ENCODE results near the gene LIMA1. TPM values are rescaled to one million over a fixed set of nuclear protein-coding genes. Genes with fewer than 3 reads are reported as not detected.

The LIMA1 gene
- total RNA-seq, 2 experiments from 2014 or later, result 6.2 to 20.4 TPM

GRCh38 chr12:50271724-50272247 lies 11.5 kb downstream of the LIMA1 start:
- Histone ChIP-seq H3K4me3 (ENCODE audit: low read depth, low read length, poor library complexity, severe bottlenecking) (no peak overlapping the region), H3K36me3 (ENCODE audit: insufficient read depth, low read length) (no peaks in the 10 kb centered on the region), H3K27ac (ENCODE audit: low read depth, low read length, poor library complexity, severe bottlenecking) (no peak overlapping the region), H3K4me1 (ENCODE audit: insufficient read depth, low read length, poor library complexity, severe bottlenecking) (no peaks in the 10 kb centered on the region), H3K9me3 (ENCODE audit: low read length) (no peaks in the 10 kb centered on the region), H3K4me2 (ENCODE audit: low read length) (no peak overlapping the region), H3K9me2 (ENCODE audit: insufficient read depth, low read length) (no peaks in the 10 kb centered on the region), H3K79me2 (ENCODE audit: insufficient read depth, low read depth, low read length) (no peaks in the 10 kb centered on the region), H2AFZ (ENCODE audit: low read length) (0 out of 2 replicates have a peak overlapping the region, but pooled peaks have one; percentile 4), H4K20me1 (ENCODE audit: insufficient read depth, low read length) (no peaks in the 10 kb centered on the region)
- intact Hi-C loops (cut with micrococcal nuclease; ENCODE audit: unreplicated experiment), result no loop called here
- CTCF ChIA-PET (ENCODE audit: unreplicated experiment), result no interaction called here
- no peak for DNase-seq (ENCODE audit: low spot score)
- TF ChIP-seq, protein P1, sequence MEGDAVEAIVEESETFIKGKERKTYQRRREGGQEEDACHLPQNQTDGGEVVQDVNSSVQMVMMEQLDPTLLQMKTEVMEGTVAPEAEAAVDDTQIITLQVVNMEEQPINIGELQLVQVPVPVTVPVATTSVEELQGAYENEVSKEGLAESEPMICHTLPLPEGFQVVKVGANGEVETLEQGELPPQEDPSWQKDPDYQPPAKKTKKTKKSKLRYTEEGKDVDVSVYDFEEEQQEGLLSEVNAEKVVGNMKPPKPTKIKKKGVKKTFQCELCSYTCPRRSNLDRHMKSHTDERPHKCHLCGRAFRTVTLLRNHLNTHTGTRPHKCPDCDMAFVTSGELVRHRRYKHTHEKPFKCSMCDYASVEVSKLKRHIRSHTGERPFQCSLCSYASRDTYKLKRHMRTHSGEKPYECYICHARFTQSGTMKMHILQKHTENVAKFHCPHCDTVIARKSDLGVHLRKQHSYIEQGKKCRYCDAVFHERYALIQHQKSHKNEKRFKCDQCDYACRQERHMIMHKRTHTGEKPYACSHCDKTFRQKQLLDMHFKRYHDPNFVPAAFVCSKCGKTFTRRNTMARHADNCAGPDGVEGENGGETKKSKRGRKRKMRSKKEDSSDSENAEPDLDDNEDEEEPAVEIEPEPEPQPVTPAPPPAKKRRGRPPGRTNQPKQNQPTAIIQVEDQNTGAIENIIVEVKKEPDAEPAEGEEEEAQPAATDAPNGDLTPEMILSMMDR (conservative IDR thresholded peaks at IDR 0.05; ENCODE audit: low read length), result no peak
- TF ChIP-seq EZH2phosphoT487 (IDR thresholded peaks at IDR 0.05; ENCODE audit: borderline replicate concordance, low read depth, low read length), result no peak
- POLR2A ChIA-PET, result no interaction called here
- BruUV-seq (replicated peaks), result no TSS peak

GRCh38 chr12:50268482-50268881 lies 14.8 kb downstream of the LIMA1 start:
- H3K79me2 ChIP-seq (ENCODE audit: insufficient read depth, low read depth, low read length), result no peaks in the 10 kb centered on the region
- H3K36me3 ChIP-seq (ENCODE audit: insufficient read depth, low read length), result no peaks in the 10 kb centered on the region
- BruUV-seq (replicated peaks), result no TSS peak
- no peak for TF ChIP-seq EZH2phosphoT487 (IDR thresholded peaks at IDR 0.05; ENCODE audit: borderline replicate concordance, low read depth, low read length)
- TF ChIP-seq, protein P1 (conservative IDR thresholded peaks at IDR 0.05; ENCODE audit: low read length), result no peak
- H4K20me1 ChIP-seq (ENCODE audit: insufficient read depth, low read length), result no peaks in the 10 kb centered on the region
- no peaks in the 10 kb centered on the region for H3K9me2 ChIP-seq (ENCODE audit: insufficient read depth, low read length)
- no peak for DNase-seq (ENCODE audit: low spot score)
- H3K9me3 ChIP-seq (ENCODE audit: low read length), result no peaks in the 10 kb centered on the region
- no peak overlapping the region for H3K4me2 ChIP-seq (ENCODE audit: low read length)
- ChIA-PET POLR2A (interaction anchor here (0.6 kb wide), 1 partner anchor 17 kb away, joined by 3 read pairs; no protein-coding TSS in a partner anchor), CTCF (ENCODE audit: unreplicated experiment) (no interaction called here)
- H2AFZ ChIP-seq (ENCODE audit: low read length), result no peak overlapping the region
- no peak overlapping the region for H3K4me3 ChIP-seq (ENCODE audit: low read depth, low read length, poor library complexity, severe bottlenecking)
- H3K27ac ChIP-seq (ENCODE audit: low read depth, low read length, poor library complexity, severe bottlenecking), result no peak overlapping the region
- no peaks in the 10 kb centered on the region for H3K4me1 ChIP-seq (ENCODE audit: insufficient read depth, low read length, poor library complexity, severe bottlenecking)
- intact Hi-C loops (cut with micrococcal nuclease; ENCODE audit: unreplicated experiment), result no loop called here

DNA sequence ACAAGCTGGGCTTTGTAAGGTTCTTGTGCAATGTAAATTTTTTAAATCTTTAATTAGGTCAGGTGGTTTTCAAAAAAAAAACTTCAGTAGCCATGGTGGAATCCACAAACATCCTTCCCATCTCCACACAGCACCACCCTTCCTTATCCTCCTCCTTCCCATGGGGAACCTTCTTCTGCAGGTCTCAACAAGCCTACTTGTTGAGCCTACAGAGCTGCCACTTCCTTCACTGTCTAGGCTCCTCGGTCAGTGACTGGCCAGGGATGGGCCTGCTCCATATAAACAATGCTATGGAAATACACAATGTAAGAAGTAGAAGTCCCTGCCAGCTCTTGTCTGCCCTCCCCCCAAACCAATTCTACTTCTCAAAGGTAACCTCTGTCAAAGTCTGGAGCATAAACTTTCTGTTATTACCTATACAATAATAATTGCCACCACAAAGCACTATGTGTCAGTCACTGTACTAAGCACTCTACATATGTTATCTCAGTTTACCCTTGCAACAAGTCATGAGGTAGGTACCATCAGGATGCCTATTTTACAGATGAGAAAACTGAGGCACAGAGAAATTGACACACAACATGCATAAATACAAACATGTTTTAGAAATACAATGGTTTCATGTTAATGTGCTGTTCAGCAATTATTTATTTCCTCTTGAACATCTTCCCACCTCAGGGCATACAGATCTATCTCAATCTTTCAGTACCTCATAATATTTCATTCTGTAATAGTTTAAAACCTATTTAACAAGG lies 17.4 kb downstream of the LIMA1 start:
- intact Hi-C loops (cut with micrococcal nuclease; ENCODE audit: unreplicated experiment), result no loop called here
- Histone ChIP-seq H3K27ac (ENCODE audit: low read depth, low read length, poor library complexity, severe bottlenecking) (no peak overlapping the region), H3K4me2 (ENCODE audit: low read length) (no peak overlapping the region), H3K36me3 (ENCODE audit: insufficient read depth, low read length) (no peaks in the 10 kb centered on the region), H3K4me1 (ENCODE audit: insufficient read depth, low read length, poor library complexity, severe bottlenecking) (no peaks in the 10 kb centered on the region), H2AFZ (ENCODE audit: low read length) (no peak overlapping the region), H3K79me2 (ENCODE audit: insufficient read depth, low read depth, low read length) (no peaks in the 10 kb centered on the region), H3K9me2 (ENCODE audit: insufficient read depth, low read length) (no peaks in the 10 kb centered on the region), H4K20me1 (ENCODE audit: insufficient read depth, low read length) (no peaks in the 10 kb centered on the region), H3K9me3 (ENCODE audit: low read length) (no peaks in the 10 kb centered on the region), H3K4me3 (ENCODE audit: low read depth, low read length, poor library complexity, severe bottlenecking) (no peak overlapping the region)
- no peak for DNase-seq (ENCODE audit: low spot score)
- no TSS peak for BruUV-seq (replicated peaks)
- TF ChIP-seq, protein P1 (conservative IDR thresholded peaks at IDR 0.05; ENCODE audit: low read length), result no peak
- no peak for TF ChIP-seq EZH2phosphoT487 (IDR thresholded peaks at IDR 0.05; ENCODE audit: borderline replicate concordance, low read depth, low read length)
- ChIA-PET POLR2A (no interaction called here), CTCF (ENCODE audit: unreplicated experiment) (no interaction called here)
